ENCODE results near the gene LENG8. TPM values are rescaled to one million over a fixed set of nuclear protein-coding genes. Genes with fewer than 3 reads are reported as not detected.

LENG8 gene
- polyA plus RNA-seq, 6 donors from 2014 or later, result 4.0 to 17.4 (median 8.6) TPM

DNA sequence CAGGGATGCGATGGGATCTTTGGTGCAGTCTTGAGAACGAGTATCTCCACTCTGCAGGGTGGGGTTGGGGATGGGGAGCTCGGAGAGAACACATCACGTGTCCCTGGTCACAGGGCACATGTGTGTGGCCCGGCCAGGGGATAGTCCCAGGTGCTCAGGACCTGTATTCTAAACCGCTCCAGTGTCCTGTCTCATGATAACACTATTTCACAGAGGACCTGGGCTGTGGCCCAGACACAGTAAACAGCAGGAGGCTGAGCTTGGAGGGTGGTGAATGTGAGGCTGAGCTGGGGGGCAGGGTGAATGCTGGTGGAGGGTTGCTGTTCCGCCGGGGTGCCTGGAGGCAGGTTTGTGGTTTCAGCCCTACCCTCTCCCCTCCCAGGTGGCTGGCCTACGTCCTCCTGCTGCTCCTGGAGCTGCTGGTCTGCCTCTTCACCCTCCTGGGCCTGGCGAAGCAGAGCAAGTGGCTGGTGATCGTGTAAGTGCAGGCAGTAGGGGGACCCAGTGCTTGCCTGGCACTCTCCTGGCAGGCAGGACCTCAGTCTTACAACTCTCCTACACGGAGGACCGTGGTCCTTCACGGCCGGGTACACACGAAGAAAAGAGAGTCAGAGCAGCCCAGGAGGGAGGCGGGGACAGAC, 22.6 kb upstream of the LENG8 start:
- DNase-seq (no peak), ATAC-seq (ENCODE audit: low read depth in 2 of 2) (no peak)
- Mint-ChIP-seq H3K27me3 (peaks cover 19 to 71% (median 36%) of the 10 kb centered on the region in 3 donors), H3K4me1 (peaks cover 10 to 18% (median 15%) of the 10 kb centered on the region in 3 donors), H3K36me3 (no peaks in the 10 kb centered on the region), H3K4me3 (no peak overlapping the region), H3K9me3 (peaks cover 0 to 3% (median 0%) of the 10 kb centered on the region in 7 donors), H3K27ac (peak overlapping the region in 1 of 6 donors; percentile 26)

- ATAC-seq (ENCODE audit: low read depth in 2 of 2), result no peak
- H3K9me3 Mint-ChIP-seq, result peaks cover 0 to 3% (median 0%) of the 10 kb centered on the region in 7 donors
- no peaks in the 10 kb centered on the region for H3K36me3 Mint-ChIP-seq
- no peak overlapping the region for H3K27ac Mint-ChIP-seq
- H3K4me3 Mint-ChIP-seq, result no peak overlapping the region
- no peak for DNase-seq
- peaks cover 19 to 69% (median 35%) of the 10 kb centered on the region in 3 donors for H3K27me3 Mint-ChIP-seq
- peaks cover 12 to 19% (median 16%) of the 10 kb centered on the region in 3 donors for H3K4me1 Mint-ChIP-seq
These were observed 21.4 kb upstream of the LENG8 start for GRCh38 chr19:54427586-54427985.

DNA sequence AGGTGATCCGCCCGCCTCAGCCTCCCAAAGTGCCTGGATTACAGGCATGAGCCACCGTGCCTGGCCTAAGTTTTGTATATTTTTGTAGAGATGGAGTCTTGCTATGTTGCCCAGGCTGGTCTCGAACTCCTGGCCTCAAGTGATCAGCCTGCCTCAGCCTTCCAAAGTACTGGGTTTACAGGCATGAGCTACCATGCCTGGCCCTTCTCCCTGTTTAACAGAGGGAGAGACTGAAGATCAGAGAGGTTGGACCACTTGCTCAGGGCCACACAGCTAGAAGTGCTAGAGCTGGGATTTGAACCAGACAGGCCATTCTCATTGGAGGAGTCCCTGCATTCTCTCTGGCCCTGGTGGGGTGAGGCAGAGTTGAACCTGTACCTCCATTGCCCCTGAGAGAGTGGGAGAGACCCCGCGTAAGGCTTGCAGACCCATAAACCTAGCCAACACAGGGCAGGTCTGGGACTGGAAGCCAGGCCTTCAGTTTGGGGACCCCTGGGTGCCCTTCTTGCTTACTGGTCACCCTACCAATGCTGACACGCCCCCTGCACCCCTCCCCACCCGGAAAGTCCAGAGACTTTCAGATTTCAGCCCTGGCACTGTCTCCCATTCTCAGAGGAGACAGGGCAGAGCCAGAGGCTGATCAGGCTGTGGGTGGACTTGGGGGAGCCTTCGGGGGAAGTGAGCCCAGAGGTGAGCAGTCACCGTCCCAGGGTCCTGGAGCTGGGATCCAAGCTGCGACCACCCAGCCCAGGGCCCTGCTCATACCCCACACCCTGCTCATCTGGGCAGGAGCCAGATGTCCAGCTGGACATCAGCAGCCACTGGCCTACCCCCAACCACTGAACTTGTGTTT, 20.4 kb upstream of the LENG8 start:
- Mint-ChIP-seq H3K4me3 (no peak overlapping the region), H3K4me1 (peaks cover 12 to 19% (median 13%) of the 10 kb centered on the region in 3 donors), H3K27ac (no peak overlapping the region), H3K9me3 (peaks cover 0 to 3% (median 0%) of the 10 kb centered on the region in 7 donors), H3K27me3 (peaks cover 17 to 60% (median 25%) of the 10 kb centered on the region in 3 donors), H3K36me3 (no peaks in the 10 kb centered on the region)
- ATAC-seq (ENCODE audit: low read depth in 2 of 2) (no peak), DNase-seq (no peak)

GRCh38 chr19:54429176-54429495, 19.9 kb upstream of the LENG8 start:
- Mint-ChIP-seq H3K4me1 (peaks cover 15 to 23% (median 16%) of the 10 kb centered on the region in 3 donors), H3K27me3 (peaks cover 14 to 54% (median 21%) of the 10 kb centered on the region in 3 donors), H3K4me3 (peak overlapping the region in 3 of 8 donors; percentile 32 to 82 (median 51)), H3K27ac (no peak overlapping the region), H3K9me3 (peaks cover 0 to 2% (median 0%) of the 10 kb centered on the region in 7 donors), H3K36me3 (no peaks in the 10 kb centered on the region)
- no peak for DNase-seq
- ATAC-seq (ENCODE audit: low read depth in 2 of 2), result no peak

- DNase-seq, result no peak
- Mint-ChIP-seq H3K36me3 (no peaks in the 10 kb centered on the region), H3K27me3 (peaks cover 14 to 49% (median 21%) of the 10 kb centered on the region in 3 donors), H3K4me3 (peak overlapping the region in 4 of 8 donors; percentile 4 to 82 (median 51)), H3K4me1 (peaks cover 17 to 28% (median 21%) of the 10 kb centered on the region in 3 donors), H3K9me3 (peaks cover 0 to 2% (median 0%) of the 10 kb centered on the region in 7 donors), H3K27ac (no peak overlapping the region)
- ATAC-seq (ENCODE audit: low read depth in 2 of 2), result no peak
These were observed 19.3 kb upstream of the LENG8 start for GRCh38 chr19:54429545-54430227.

GRCh38 chr19:54430306-54431254, 18.4 kb upstream of the LENG8 start:
- Mint-ChIP-seq H3K27ac (peak overlapping the region in 2 of 6 donors; percentile 66 to 83), H3K9me3 (peaks cover 0 to 2% (median 0%) of the 10 kb centered on the region in 7 donors), H3K4me3 (peak overlapping the region in 7 of 8 donors; percentile 29 to 74 (median 57)), H3K36me3 (no peaks in the 10 kb centered on the region), H3K4me1 (peaks cover 17 to 26% (median 25%) of the 10 kb centered on the region in 3 donors), H3K27me3 (peaks cover 14 to 40% (median 21%) of the 10 kb centered on the region in 3 donors)
- ATAC-seq (ENCODE audit: low read depth in 2 of 2) (peak; percentile 81 to 88), DNase-seq (peak; percentile 24)

DNA sequence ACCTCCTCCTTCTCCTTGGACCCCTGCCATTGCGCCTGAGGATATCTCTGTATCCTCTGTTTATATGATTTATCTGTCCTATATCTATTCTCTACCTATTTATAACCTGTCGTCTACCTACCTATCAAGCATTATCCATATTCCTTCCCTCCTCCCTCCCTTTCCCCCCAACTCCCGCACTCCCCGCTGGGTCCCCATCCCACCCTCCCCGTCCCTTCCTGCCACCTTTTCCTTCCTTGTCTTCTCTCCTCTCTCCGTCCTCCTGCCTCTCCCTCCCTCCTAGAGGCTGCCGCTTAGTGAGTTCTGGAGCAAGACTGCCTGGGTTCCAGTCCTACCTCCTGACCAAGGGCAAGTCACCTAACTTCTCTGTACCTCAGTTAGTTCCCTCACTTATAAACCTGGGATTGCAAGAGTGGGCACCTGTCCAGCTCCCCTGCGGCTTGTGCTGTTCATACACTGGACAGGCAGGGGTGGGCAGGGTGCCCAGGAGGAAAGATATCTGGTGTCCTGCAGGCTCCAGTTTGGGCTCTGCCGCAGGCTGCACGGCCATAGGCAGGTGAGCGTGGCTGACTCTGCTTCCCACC, 17.7 kb upstream of the LENG8 start:
- Mint-ChIP-seq H3K9me3 (peaks cover 0 to 2% (median 0%) of the 10 kb centered on the region in 7 donors), H3K4me3 (peak overlapping the region in 6 of 8 donors; percentile 29 to 74 (median 64)), H3K27ac (peak overlapping the region in 2 of 6 donors; percentile 66 to 83), H3K27me3 (peaks cover 8 to 35% (median 19%) of the 10 kb centered on the region in 3 donors), H3K36me3 (no peaks in the 10 kb centered on the region), H3K4me1 (peaks cover 20 to 26% (median 25%) of the 10 kb centered on the region in 3 donors)
- ATAC-seq (ENCODE audit: low read depth in 2 of 2) (no peak), DNase-seq (no peak)

DNA sequence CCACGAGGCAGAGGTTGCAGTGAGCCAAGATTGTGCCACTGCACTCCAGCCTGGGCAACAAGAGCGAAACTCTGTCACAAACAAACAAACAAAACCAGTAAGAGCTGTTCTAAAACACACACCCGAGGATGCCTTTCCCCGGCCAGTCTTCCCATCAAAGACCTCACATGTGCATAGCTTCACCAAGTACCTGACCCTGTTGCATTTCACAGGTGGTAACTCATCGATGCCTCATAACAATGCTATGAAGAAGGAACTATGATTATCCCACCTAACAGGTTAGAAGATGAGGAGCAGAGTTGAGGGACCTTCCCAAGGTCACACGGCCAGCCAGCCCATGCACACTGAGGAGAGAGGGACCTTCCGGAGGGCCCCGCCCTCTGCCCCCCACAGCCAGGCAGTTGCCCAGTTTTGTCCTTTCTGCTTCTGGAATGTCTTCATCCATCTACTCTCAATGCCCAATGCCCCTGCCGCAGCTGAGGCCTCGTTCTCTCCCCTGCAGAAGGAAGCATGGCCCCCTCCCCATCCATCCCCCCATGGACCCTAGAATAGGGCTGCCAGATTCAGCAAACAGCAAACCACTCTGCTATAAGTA, 16.8 kb upstream of the LENG8 start:
- peaks cover 8 to 29% (median 13%) of the 10 kb centered on the region in 3 donors for H3K27me3 Mint-ChIP-seq
- no peak overlapping the region for H3K27ac Mint-ChIP-seq
- no peak for DNase-seq
- H3K4me3 Mint-ChIP-seq, result peak overlapping the region in 2 of 8 donors; percentile 12 to 44
- H3K4me1 Mint-ChIP-seq, result peaks cover 25 to 27% (median 26%) of the 10 kb centered on the region in 3 donors
- no peaks in the 10 kb centered on the region for H3K36me3 Mint-ChIP-seq
- no peaks in the 10 kb centered on the region for H3K9me3 Mint-ChIP-seq
- ATAC-seq (ENCODE audit: low read depth in 2 of 2), result no peak

- no peak for ATAC-seq (ENCODE audit: low read depth in 2 of 2)
- H3K4me3 Mint-ChIP-seq, result peak overlapping the region in 1 of 8 donors; percentile 63
These were observed 15.3 kb upstream of the LENG8 start for GRCh38 chr19:54433697-54434096.

DNA sequence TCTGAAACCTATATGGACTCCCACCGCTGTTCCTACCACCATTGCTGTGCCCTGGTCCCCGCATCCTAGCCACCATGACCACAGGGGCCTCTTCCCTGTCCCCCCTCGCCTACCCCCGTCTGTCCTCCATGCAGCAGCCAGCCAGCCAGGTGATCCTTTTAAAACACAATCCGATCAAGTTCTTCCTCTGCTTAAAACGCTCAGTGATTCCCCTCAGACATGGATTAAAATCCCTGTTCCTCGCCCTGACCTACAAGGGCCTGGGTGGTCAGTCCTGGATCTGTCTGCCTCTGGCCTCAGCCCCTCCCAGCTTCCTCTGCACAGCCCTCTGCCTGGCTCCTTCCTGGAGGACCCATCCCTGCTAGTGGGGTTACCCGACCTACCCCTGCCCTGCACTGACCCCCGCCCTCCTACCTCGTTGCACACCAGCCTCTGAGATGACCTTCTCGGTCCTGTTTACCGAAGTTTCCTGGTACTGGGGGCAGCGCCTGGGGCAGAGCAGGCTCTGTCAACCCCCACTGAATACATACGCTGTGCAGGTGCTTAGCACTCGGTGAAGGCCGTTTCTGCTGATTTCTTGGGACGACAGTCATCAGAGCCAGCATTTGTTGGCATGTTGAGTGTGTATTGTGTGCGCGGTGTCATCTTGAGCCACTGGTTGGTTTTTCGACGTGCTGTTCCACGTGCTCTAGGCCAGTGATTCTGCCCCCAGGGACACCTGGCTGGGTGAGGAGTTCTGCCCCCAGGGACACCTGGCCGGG, 14.7 kb upstream of the LENG8 start:
- Mint-ChIP-seq H3K9me3 (no peaks in the 10 kb centered on the region), H3K4me1 (peaks cover 25 to 29% (median 26%) of the 10 kb centered on the region in 3 donors), H3K27ac (no peak overlapping the region), H3K4me3 (peak overlapping the region in 2 of 8 donors; percentile 45 to 63), H3K27me3 (peaks cover 5 to 19% (median 7%) of the 10 kb centered on the region in 3 donors), H3K36me3 (no peaks in the 10 kb centered on the region)
- no peak for DNase-seq
- no peak for ATAC-seq (ENCODE audit: low read depth in 2 of 2)

More at GRCh38 chr19:54433697-54434096, 15.3 kb upstream of the LENG8 start:
- Mint-ChIP-seq H3K36me3 (no peaks in the 10 kb centered on the region), H3K27me3 (peaks cover 8 to 25% (median 11%) of the 10 kb centered on the region in 3 donors), H3K4me1 (peaks cover 25 to 31% (median 26%) of the 10 kb centered on the region in 3 donors), H3K27ac (peak overlapping the region in 1 of 6 donors; percentile 44), H3K9me3 (no peaks in the 10 kb centered on the region)
- DNase-seq, result no peak

GRCh38 chr19:54434873-54435214, 14.2 kb upstream of the LENG8 start:
- peak overlapping the region in 2 of 8 donors; percentile 4 to 15 for H3K4me3 Mint-ChIP-seq

More at GRCh38 chr19:54434873-54435214, 14.2 kb upstream of the LENG8 start:
- peaks cover 0 to 13% (median 4%) of the 10 kb centered on the region in 3 donors for H3K27me3 Mint-ChIP-seq
- peaks cover 23 to 30% (median 26%) of the 10 kb centered on the region in 3 donors for H3K4me1 Mint-ChIP-seq
- no peaks in the 10 kb centered on the region for H3K36me3 Mint-ChIP-seq
- DNase-seq, result no peak
- ATAC-seq (ENCODE audit: low read depth in 2 of 2), result no peak
- H3K27ac Mint-ChIP-seq, result no peak overlapping the region
- H3K9me3 Mint-ChIP-seq, result no peaks in the 10 kb centered on the region
